Measurements from ENCODE around the gene PIR.

The PIR gene

DNA sequence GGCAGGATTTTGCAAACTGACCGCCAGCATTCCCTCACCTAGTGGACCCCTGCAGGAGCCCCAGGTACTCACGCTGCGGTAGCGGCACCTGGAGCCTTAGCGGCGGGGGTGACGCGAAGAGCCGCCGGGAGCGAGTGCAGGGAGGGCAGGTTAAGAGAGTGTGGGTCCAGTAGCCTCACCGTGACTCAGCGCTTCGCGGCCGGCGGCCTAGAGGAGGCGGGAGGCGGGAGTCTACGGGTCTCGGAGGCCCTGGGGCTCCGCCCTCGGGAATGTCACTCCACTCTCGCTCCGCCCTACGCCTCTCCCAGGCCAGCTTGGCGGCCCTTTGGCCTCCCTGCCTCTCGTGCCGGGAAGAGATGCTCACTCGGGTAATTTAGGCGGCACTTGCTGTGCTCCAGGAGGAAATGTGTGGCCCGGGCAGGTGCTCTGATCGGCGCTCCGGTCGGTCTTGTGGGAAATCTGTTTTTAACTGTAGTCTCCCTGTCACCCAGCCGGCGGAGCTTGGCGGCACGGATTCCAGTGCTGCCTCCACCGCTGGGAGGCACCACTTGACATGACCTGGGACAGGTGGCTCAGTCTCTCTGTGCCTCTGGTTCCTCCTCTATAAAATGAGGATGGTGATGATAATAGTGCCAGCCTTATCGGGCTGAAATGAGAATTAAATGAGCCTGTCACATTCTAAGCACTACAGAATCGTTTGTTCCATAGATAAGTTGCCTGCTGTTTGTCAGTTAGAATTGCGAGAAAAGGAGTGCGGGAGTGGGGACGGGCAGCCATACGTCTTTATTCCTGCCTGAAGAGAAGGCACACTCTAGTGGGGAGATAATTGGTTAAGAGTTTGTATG is at the start of gene PIR:
Gene PIR (minus strand): TSS at position 216 of the 845 bp plus-strand sequence. CDS start 2,076 bp downstream, outside the sequence.
- POLR2A ChIA-PET = no interaction called here

GRCh38 chrX:15530318-15530717 is 37.2 kb upstream of the PIR start:
- ChIA-PET CTCF (interaction anchor here (2.4 kb wide), 1 partner anchor 11 kb away, joined by 11 read pairs; no protein-coding TSS in a partner anchor), POLR2A (no interaction called here)
- DNase-seq (ENCODE audit: extremely low spot score) = no peak
- TF ChIP-seq, protein P1, sequence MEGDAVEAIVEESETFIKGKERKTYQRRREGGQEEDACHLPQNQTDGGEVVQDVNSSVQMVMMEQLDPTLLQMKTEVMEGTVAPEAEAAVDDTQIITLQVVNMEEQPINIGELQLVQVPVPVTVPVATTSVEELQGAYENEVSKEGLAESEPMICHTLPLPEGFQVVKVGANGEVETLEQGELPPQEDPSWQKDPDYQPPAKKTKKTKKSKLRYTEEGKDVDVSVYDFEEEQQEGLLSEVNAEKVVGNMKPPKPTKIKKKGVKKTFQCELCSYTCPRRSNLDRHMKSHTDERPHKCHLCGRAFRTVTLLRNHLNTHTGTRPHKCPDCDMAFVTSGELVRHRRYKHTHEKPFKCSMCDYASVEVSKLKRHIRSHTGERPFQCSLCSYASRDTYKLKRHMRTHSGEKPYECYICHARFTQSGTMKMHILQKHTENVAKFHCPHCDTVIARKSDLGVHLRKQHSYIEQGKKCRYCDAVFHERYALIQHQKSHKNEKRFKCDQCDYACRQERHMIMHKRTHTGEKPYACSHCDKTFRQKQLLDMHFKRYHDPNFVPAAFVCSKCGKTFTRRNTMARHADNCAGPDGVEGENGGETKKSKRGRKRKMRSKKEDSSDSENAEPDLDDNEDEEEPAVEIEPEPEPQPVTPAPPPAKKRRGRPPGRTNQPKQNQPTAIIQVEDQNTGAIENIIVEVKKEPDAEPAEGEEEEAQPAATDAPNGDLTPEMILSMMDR (IDR thresholded peaks at IDR 0.05; ENCODE audit: control extremely low read depth, extremely low read depth, low read depth, missing control alignments) = no peak

More for the DNA sequence above, at the start of gene PIR:
- CTCF ChIA-PET = interaction anchor here (0.9 to 2.0 kb wide), 6 partner anchors 14 to 144 kb away, joined by 3 to 8 read pairs (median 4); no protein-coding TSS in a partner anchor
- peak; percentile 81 for DNase-seq (ENCODE audit: extremely low spot score)
- TF ChIP-seq, protein P1 (IDR thresholded peaks at IDR 0.05; ENCODE audit: control extremely low read depth, extremely low read depth, low read depth, missing control alignments) = peak; percentile 21

DNA sequence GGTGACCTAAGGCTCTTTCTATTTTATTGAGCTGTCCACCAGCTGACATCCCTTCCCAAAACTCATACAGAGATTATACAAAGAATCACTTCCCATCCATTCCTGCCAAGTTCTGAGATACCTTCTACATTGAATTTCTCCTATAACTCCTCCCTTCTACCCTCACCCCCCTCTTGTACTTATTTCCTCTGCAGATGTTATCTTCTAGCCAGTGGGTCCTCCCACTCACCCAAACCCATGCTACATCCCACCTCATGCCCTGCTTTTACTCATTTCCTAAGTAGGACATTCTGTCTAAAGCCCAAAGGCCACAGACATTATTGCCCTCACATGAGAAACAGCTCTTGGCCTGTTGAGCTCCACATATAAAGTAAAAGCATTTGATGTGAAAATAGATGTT is 36.0 kb upstream of the PIR start:
- ChIA-PET POLR2A (no interaction called here), CTCF (interaction anchor here (1.2 to 2.4 kb wide), 2 partner anchors 10 to 23 kb away, joined by 3 to 11 read pairs; no protein-coding TSS in a partner anchor)
- no peak for DNase-seq (ENCODE audit: extremely low spot score)
- TF ChIP-seq, protein P1 (IDR thresholded peaks at IDR 0.05; ENCODE audit: control extremely low read depth, extremely low read depth, low read depth, missing control alignments) = no peak

DNA sequence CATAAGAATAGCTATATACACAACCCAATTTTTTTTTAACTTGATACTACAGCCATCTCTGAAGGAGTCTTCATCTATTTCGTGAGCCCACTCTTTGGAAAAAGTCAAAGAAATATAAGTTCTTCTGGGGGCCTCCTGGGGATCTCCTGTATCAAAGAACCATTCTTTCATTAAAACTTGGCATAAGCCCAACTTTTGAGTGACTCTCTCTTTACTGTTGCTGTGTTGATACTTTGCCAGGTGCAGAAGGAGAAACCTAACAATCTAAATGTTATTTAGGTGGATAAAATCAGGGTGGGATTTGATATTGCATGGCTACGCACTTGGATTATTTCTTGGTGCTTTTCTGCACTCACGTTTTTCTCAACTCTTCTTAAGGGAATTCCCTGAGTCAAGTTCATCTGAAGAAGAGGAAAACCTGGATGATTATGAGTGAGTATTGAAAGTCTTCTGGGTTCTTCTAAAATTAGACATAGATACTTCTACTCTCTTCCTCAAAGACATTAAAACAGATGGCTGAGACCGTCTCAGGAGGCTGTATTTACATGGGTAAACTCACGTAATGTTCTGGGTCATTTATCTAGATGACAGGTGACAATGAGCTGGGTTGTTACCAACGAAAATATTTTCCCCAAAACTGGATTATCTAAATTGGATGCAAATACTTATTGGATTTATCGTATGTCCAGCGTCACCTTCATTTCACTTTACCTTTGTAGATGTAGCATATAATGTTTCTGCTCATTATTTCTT is 32.7 kb upstream of the PIR start:
- TF ChIP-seq, protein P1 (IDR thresholded peaks at IDR 0.05; ENCODE audit: control extremely low read depth, extremely low read depth, low read depth, missing control alignments) = no peak
- POLR2A ChIA-PET = no interaction called here
- DNase-seq (ENCODE audit: extremely low spot score) = no peak
- CTCF ChIA-PET = no interaction called here

DNA sequence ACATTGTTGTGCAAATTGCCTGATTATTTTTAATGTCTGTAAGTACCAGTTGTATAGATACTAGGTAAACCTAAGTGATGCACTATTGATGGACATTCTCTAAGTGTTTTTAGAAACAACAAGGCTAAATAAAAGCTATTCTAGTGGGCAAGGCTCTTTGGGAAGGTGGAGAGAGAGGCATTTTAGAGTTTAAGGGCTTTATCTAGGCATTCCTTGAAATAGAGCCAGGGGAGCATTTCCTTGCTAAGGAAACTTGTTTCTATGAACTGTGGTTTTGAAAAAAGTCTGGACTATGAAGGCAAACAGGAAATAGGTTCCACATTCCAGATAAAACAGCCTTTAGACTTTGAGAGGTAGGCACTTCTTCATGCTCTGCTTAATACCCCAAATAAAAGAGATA is 31.3 kb upstream of the PIR start:
- ChIA-PET CTCF (no interaction called here), POLR2A (no interaction called here)
- TF ChIP-seq, protein P1 (IDR thresholded peaks at IDR 0.05; ENCODE audit: control extremely low read depth, extremely low read depth, low read depth, missing control alignments) = no peak
- DNase-seq (ENCODE audit: extremely low spot score) = no peak

GRCh38 chrX:15523088-15523487 is 30.0 kb upstream of the PIR start:
- DNase-seq (ENCODE audit: extremely low spot score) = no peak
- ChIA-PET CTCF (no interaction called here), POLR2A (no interaction called here)
- TF ChIP-seq, protein P1 (IDR thresholded peaks at IDR 0.05; ENCODE audit: control extremely low read depth, extremely low read depth, low read depth, missing control alignments) = no peak

Data from GM10248 (cell line).